ENCODE results near the gene STAC2.
"Not testable (repeated sequence)": the region's sequence is repeated elsewhere in the genome, so short reads cannot be mapped to it uniquely, and the experiment has no call there.

STAC2 gene

GRCh38 chr17:39251997-39252396 lies 26.3 kb upstream of the STAC2 start:
- TF ChIP-seq CTCF (conservative IDR thresholded peaks at IDR 0.05; ENCODE audit: low read depth, low read length): no peak
- no peak overlapping the region for H3K4me3 ChIP-seq (ENCODE audit: low read length)
- DNase-seq (ENCODE audit: low read depth): no peak

GRCh38 chr17:39250076-39250475 lies 24.3 kb upstream of the STAC2 start:
- DNase-seq (ENCODE audit: low read depth); H3K4me3 ChIP-seq (ENCODE audit: low read length): not testable (repeated sequence)

GRCh38 chr17:39246274-39246673 lies 20.5 kb upstream of the STAC2 start:
- H3K4me3 ChIP-seq (ENCODE audit: low read length): no peak overlapping the region
- DNase-seq (ENCODE audit: low read depth): no peak
- TF ChIP-seq CTCF (conservative IDR thresholded peaks at IDR 0.05; ENCODE audit: low read depth, low read length): peak; percentile 17

- peak; percentile 98 for TF ChIP-seq CTCF (conservative IDR thresholded peaks at IDR 0.05; ENCODE audit: low read depth, low read length)
Observed at GRCh38 chr17:39244600-39245570, 19.1 kb upstream of the STAC2 start.

GRCh38 chr17:39244016-39244599 lies 18.4 kb upstream of the STAC2 start:
- no peak overlapping the region for H3K4me3 ChIP-seq (ENCODE audit: low read length)
- no peak for TF ChIP-seq CTCF (conservative IDR thresholded peaks at IDR 0.05; ENCODE audit: low read depth, low read length)
- no peak for DNase-seq (ENCODE audit: low read depth)

More at GRCh38 chr17:39244600-39245570, 19.1 kb upstream of the STAC2 start:
- H3K4me3 ChIP-seq (ENCODE audit: low read length): no peak overlapping the region
- no peak for DNase-seq (ENCODE audit: low read depth)

GRCh38 chr17:39243155-39243554 lies 17.4 kb upstream of the STAC2 start:
- DNase-seq (ENCODE audit: low read depth): no peak
- no peak overlapping the region for H3K4me3 ChIP-seq (ENCODE audit: low read length)
- no peak for TF ChIP-seq CTCF (conservative IDR thresholded peaks at IDR 0.05; ENCODE audit: low read depth, low read length)

GRCh38 chr17:39240631-39241030 lies 14.9 kb upstream of the STAC2 start:
- no peak for DNase-seq (ENCODE audit: low read depth)
- no peak overlapping the region for H3K4me3 ChIP-seq (ENCODE audit: low read length)
- TF ChIP-seq CTCF (conservative IDR thresholded peaks at IDR 0.05; ENCODE audit: low read depth, low read length): no peak
